Endothelial cell of umbilical vein (primary cell): ENCODE results near the gene PTPN9. TPM values are rescaled to one million over a fixed set of nuclear protein-coding genes. Genes with fewer than 3 reads are reported as not detected.

Source experiments
- BruUV-seq: library from RNA; stranded (reverse); fragments of 400-500 nt; replicated peaks from 2 replicates; lab custom pipeline; 2021; lab: Mats Ljungman, UMichigan
- CTCF ChIA-PET: fragments of 300-600, 350-600 bp; sonication (Branson Sonifier 250); formaldehyde crosslinking; loops from one replicate; lab custom pipeline; 2021; ENCODE audit warnings: antibody characterized with exemption, inconsistent platforms; lab: Charles Lee
- POLR2A ChIA-PET: fragments of 300-600, 350-600 bp; sonication (Branson Sonifier 250); formaldehyde crosslinking; loops from one replicate; lab custom pipeline; 2021; ENCODE audit warnings: antibody characterized with exemption, inconsistent platforms; lab: Charles Lee
- DNase-seq: peaks from one replicate; pipeline ENCODE4 v3.0.0-alpha.2; 2011; ENCODE audit warnings: low read depth, low spot score
- FAIRE-seq: peaks from 2 replicates; lab custom pipeline; 2011; peaks lifted over from hg19 to GRCh38; lab: Jason Lieb, UNC
- H2AFZ ChIP-seq: 2 replicates; pipeline ENCODE4 v1.6.0; 2012; ENCODE audit warnings: low read depth, low read length, control low read depth, inconsistent platforms
- H3K27ac ChIP-seq: 2 replicates; pipeline ENCODE4 v1.5.1; 2011; ENCODE audit warnings: low read depth, mild to moderate bottlenecking, control low read depth, low read length, moderate library complexity; ENCODE audit not compliant: insufficient read depth
- H3K27me3 ChIP-seq, 2 experiments: 2 replicates each; pipeline versions ENCODE4 v1.6.0 to v1.6.1; 2011; ENCODE audit warnings: low read length in 2 of 2, mixed read lengths in 1 of 2; ENCODE audit not compliant: control insufficient read depth in 2 of 2, insufficient read depth in 2 of 2
- H3K36me3 ChIP-seq, 2 experiments: 2 replicates in 1 of 2; 3 replicates in 1 of 2; pipeline ENCODE4 v1.5.1; 2011; ENCODE audit warnings: low read length in 2 of 2, mild to moderate bottlenecking in 1 of 2, moderate library complexity in 1 of 2; ENCODE audit not compliant: control insufficient read depth in 2 of 2, insufficient read depth in 2 of 2; ENCODE audit errors: extremely low read depth in 1 of 2
- H3K4me1 ChIP-seq: 3 replicates; pipeline ENCODE4 v1.5.1; 2011; ENCODE audit warnings: mild to moderate bottlenecking, low read length; ENCODE audit not compliant: control insufficient read depth, insufficient read depth; ENCODE audit errors: extremely low read depth
- H3K4me2 ChIP-seq: 2 replicates; pipeline ENCODE4 v1.6.1; 2011; ENCODE audit warnings: low read length, control low read depth, mixed read lengths; ENCODE audit not compliant: insufficient read depth
- H3K4me3 ChIP-seq, 3 experiments: fragments of 200-600 bp in 1 of 3; sonication (generic), shearing (Covaris generic) in 1 of 3; replicated peaks in 1 of 3; 2 replicates each; pipeline ENCODE4 v1.5.1; 2011 to 2016; ENCODE audit warnings: control low read depth in 3 of 3, low read length in 3 of 3, mild to moderate bottlenecking in 2 of 3, inconsistent platforms in 1 of 3, low read depth in 1 of 3, moderate library complexity in 1 of 3; ENCODE audit not compliant: insufficient read depth in 1 of 3
- H3K79me2 ChIP-seq: 2 replicates; pipeline ENCODE4 v1.6.0; 2012; ENCODE audit warnings: low read length, inconsistent platforms; ENCODE audit not compliant: control insufficient read depth, insufficient read depth
- H3K9ac ChIP-seq: replicated peaks from 2 replicates; pipeline ENCODE3; 2011; ENCODE audit warnings: low read length, control low read depth; ENCODE audit not compliant: insufficient read depth; ENCODE audit errors: extremely low read depth
- H3K9me1 ChIP-seq: replicated peaks from 3 replicates; pipeline ENCODE4 v1.6.0; 2011; ENCODE audit warnings: mild to moderate bottlenecking, low read length; ENCODE audit not compliant: control insufficient read depth, insufficient read depth; ENCODE audit errors: extremely low read depth
- H3K9me3 ChIP-seq: replicated peaks from 2 replicates; pipeline ENCODE4 v1.5.1; 2012; ENCODE audit warnings: low read length, inconsistent platforms; ENCODE audit not compliant: control insufficient read depth, insufficient read depth
- H4K20me1 ChIP-seq: replicated peaks from 2 replicates; pipeline ENCODE3; 2011; ENCODE audit warnings: mild to moderate bottlenecking, low read length; ENCODE audit not compliant: control insufficient read depth, insufficient read depth; ENCODE audit errors: extremely low read depth
- CTCF ChIP-seq, 2 donors: IDR thresholded peaks; 1 replicate in 1 of 2; 2 replicates in 1 of 2; pipeline ENCODE4 v1.5.1; 2011; ENCODE audit warnings: low read length in 2 of 2, mild to moderate bottlenecking in 2 of 2, moderate library complexity in 2 of 2, control low read depth in 1 of 2, inconsistent platforms in 1 of 2, low read depth in 1 of 2; ENCODE audit not compliant: insufficient read depth in 1 of 2; ENCODE audit errors: extremely low read depth in 1 of 2
- EZH2 ChIP-seq: IDR thresholded peaks from 2 replicates; pipeline ENCODE4 v1.6.1; 2012; ENCODE audit warnings: borderline replicate concordance, low read depth, mild to moderate bottlenecking, moderate library complexity, low read length, inconsistent platforms; ENCODE audit not compliant: severe bottlenecking
- FOS ChIP-seq: IDR thresholded peaks from 2 replicates; pipeline ENCODE4 v1.6.1; 2011; ENCODE audit warnings: mild to moderate bottlenecking, low read length, moderate library complexity, borderline replicate concordance; ENCODE audit not compliant: insufficient read depth
- GATA2 ChIP-seq: IDR thresholded peaks from 2 replicates; pipeline ENCODE4 v1.7.0; 2011; ENCODE audit warnings: low read depth, mild to moderate bottlenecking, moderate library complexity, mixed read lengths, low read length; ENCODE audit not compliant: insufficient read length, insufficient read depth
- JUN ChIP-seq: IDR thresholded peaks from 2 replicates; pipeline ENCODE4 v1.6.1; 2011; ENCODE audit warnings: borderline replicate concordance, low read depth; ENCODE audit not compliant: insufficient read length, insufficient read depth
- MAX ChIP-seq: IDR thresholded peaks from 2 replicates; pipeline ENCODE4 v1.6.1; 2011; ENCODE audit not compliant: insufficient read depth, insufficient read length
- MYC ChIP-seq: IDR thresholded peaks from one replicate; pipeline ENCODE4 v1.6.1; 2011; ENCODE audit warnings: mild to moderate bottlenecking, low read depth, low read length
- POLR2A ChIP-seq: IDR thresholded peaks from 2 replicates; pipeline ENCODE4 v1.6.1; 2012; ENCODE audit warnings: low read depth, mild to moderate bottlenecking, control low read depth, low read length
- POLR2AphosphoS5 ChIP-seq: IDR thresholded peaks from 2 replicates; pipeline ENCODE4 v1.6.1; 2012; ENCODE audit warnings: low read depth, mild to moderate bottlenecking, control low read depth, low read length, moderate library complexity; ENCODE audit not compliant: insufficient read depth
- dilution Hi-C: fragments of 300-500 bp; cut with MboI; formaldehyde crosslinking; loops from one replicate; pipeline ENCODE4 v1.15.0; 2019; ENCODE audit warnings: low sequenced_read_pairs; ENCODE audit not compliant: extremely low pct_ligation_motif_present
- intact Hi-C: fragments of 100-400 bp; cut with micrococcal nuclease; formaldehyde crosslinking; loops from one replicate; pipeline ENCODE4 v1.10.0; 2022
- polyA plus RNA-seq, 4 experiments: library from polyadenylated mRNA; depleted of rRNA in 3 of 4; stranded (reverse) in 3 of 4; unstranded in 1 of 4; fragments of >200 nt; gene quantifications; 2 replicates each; pipeline versions ENCODE4 v1.2.1 to v1.2.3, GENCODE V29; 2011 to 2012; ENCODE audit warnings: missing spikeins in 1 of 4
- total RNA-seq: library from RNA; stranded (reverse); gene quantifications from 2 replicates; pipeline ENCODE4 v1.2.3, GENCODE V29; 2021

The PTPN9 gene
- total and polyA plus RNA-seq, 2 donors (not counting 3 experiments of a cell fraction or from before 2014, with no cell fraction given) = 31.4 to 37.2 TPM

- intact Hi-C loops (no loop called here), dilution Hi-C loops (loop anchor here (25.0 kb wide), 1 partner anchor 118 kb away; the partner anchor contains the start of gene PTPN9)
- Histone ChIP-seq H4K20me1 (no peaks in the 10 kb centered on the region), H3K79me2 (no peaks in the 10 kb centered on the region), H3K9me3 (no peaks in the 10 kb centered on the region), H3K27me3 (no peaks in the 10 kb centered on the region), H3K4me2 (no peak overlapping the region), H3K36me3 (peaks cover 22 to 24% of the 10 kb centered on the region in 2 experiments), H3K9ac (no peak overlapping the region), H3K4me1 (peaks cover 3% of the 10 kb centered on the region), H3K4me3 (no peak overlapping the region), H2AFZ (no peak overlapping the region), H3K27ac (no peak overlapping the region), H3K9me1 (no peaks in the 10 kb centered on the region)
- BruUV-seq = no TSS peak
- POLR2A ChIA-PET = no interaction called here
- DNase-seq (no peak), FAIRE-seq (no peak)
- CTCF ChIA-PET = no interaction called here
- TF ChIP-seq CTCF (IDR thresholded peaks at IDR 0.05; ENCODE audit: extremely low read depth in 1 of 2, insufficient read depth in 1 of 2, low read depth in 1 of 2, low read length in 2 of 2) = no peak
- TF ChIP-seq POLR2AphosphoS5 = no peak
- TF ChIP-seq MAX = no peak
- no peak for TF ChIP-seq FOS
- TF ChIP-seq JUN = no peak
- no peak for TF ChIP-seq GATA2
- TF ChIP-seq EZH2 = no peak
- TF ChIP-seq POLR2A = no peak
- TF ChIP-seq MYC = no peak
Observed at GRCh38 chr15:75468913-75469598, 110.1 kb downstream of the PTPN9 start.
